K562 (cell line): ENCODE measurements around the gene EGR1. TPM values are rescaled to one million over a fixed set of nuclear protein-coding genes. Genes with fewer than 3 reads are reported as not detected.

ENCODE experiments used
- ATAC-seq: fragments of 200-7000 bp; cut with Tn5 transposase; 3 replicates; pipeline ENCODE4 v1.9.1; 2020; ENCODE audit warnings: moderate library complexity
- BruUV-seq: library from RNA; stranded (reverse); fragments of 400-500 nt; replicated peaks from 2 replicates; lab custom pipeline; 2021; lab: Mats Ljungman, UMichigan
- CTCF ChIA-PET: fragments of 300-600 bp; formaldehyde crosslinking; extraction: SDS; loops from one replicate; lab custom pipeline; 2021; ENCODE audit warnings: low intra/inter-chr PET ratio; lab: Yijun Ruan, JAX
- POLR2A ChIA-PET: fragments of 300-600, 350-650 bp; sonication (Branson Sonifier 250); formaldehyde crosslinking; extraction: SDS; loops from one replicate; lab custom pipeline; 2021; ENCODE audit warnings: antibody characterized with exemption, inconsistent platforms; lab: Yijun Ruan, JAX
- DNase-seq, 4 experiments: peaks; one replicate each; pipeline versions ENCODE4 v3.0.0 to v3.0.0-alpha.2; 2011 to 2018; ENCODE audit warnings: low spot score in 3 of 4, mixed read lengths in 3 of 4; ENCODE audit errors: extremely low read depth in 1 of 4
- FAIRE-seq: peaks from 2 replicates; lab custom pipeline; 2011; peaks lifted over from hg19 to GRCh38; lab: Jason Lieb, UNC
- H2AFZ ChIP-seq: 2 replicates; pipeline ENCODE4 v1.6.0; 2011; ENCODE audit warnings: low read depth, low read length, control low read depth, inconsistent platforms
- H3K27ac ChIP-seq: fragments of 200-600 bp; 3 replicates; pipeline ENCODE4 v1.8.0; 2011; ENCODE audit warnings: low read depth, mild to moderate bottlenecking, control low read depth, inconsistent platforms, low read length, moderate library complexity, mixed read lengths; ENCODE audit errors: extremely low read depth
- H3K27me3 ChIP-seq, 2 experiments: fragments of 300-600 bp in 1 of 2; 2 replicates in 1 of 2; 3 replicates in 1 of 2; pipeline versions ENCODE4 v1.6.0 to v1.8.0; 2011; ENCODE audit warnings: inconsistent platforms in 2 of 2, low read length in 2 of 2, mild to moderate bottlenecking in 1 of 2, mixed read lengths in 1 of 2, moderate library complexity in 1 of 2; ENCODE audit not compliant: control insufficient read depth in 2 of 2, insufficient read depth in 2 of 2
- H3K36me3 ChIP-seq: fragments of 300-600 bp; 3 replicates; pipeline ENCODE4 v1.8.0; 2011; ENCODE audit warnings: mild to moderate bottlenecking, low read length, inconsistent platforms; ENCODE audit not compliant: control insufficient read depth, insufficient read depth
- H3K4me1 ChIP-seq, 2 experiments: fragments of 200-600 bp in 1 of 2; replicated peaks in 1 of 2; 2 replicates in 1 of 2; 3 replicates in 1 of 2; pipeline versions ENCODE4 v1.5.1 to v1.8.0; 2011; ENCODE audit warnings: inconsistent platforms in 2 of 2, low read length in 2 of 2, mild to moderate bottlenecking in 1 of 2, mixed read lengths in 1 of 2, moderate library complexity in 1 of 2; ENCODE audit not compliant: control insufficient read depth in 2 of 2, insufficient read depth in 2 of 2
- H3K4me2 ChIP-seq: 2 replicates; pipeline ENCODE4 v1.6.1; 2011; ENCODE audit warnings: low read length, control low read depth, inconsistent platforms, mixed read lengths; ENCODE audit not compliant: insufficient read depth
- H3K4me3 ChIP-seq: fragments of 200-600 bp; sonication (generic), shearing (Covaris generic); 2 replicates; pipeline ENCODE4 v1.5.1; 2016; ENCODE audit warnings: control low read depth, inconsistent platforms
- H3K79me2 ChIP-seq: fragments of 200-600 bp; 3 replicates; pipeline ENCODE4 v1.8.0; 2011; ENCODE audit warnings: low read length, inconsistent platforms; ENCODE audit not compliant: control insufficient read depth, insufficient read depth
- H3K9ac ChIP-seq, 2 experiments: 2 replicates each; pipeline versions ENCODE4 v1.6.0 to v1.6.1; 2011; ENCODE audit warnings: low read depth in 2 of 2, low read length in 2 of 2, control low read depth in 1 of 2, inconsistent platforms in 1 of 2, mild to moderate bottlenecking in 1 of 2, mixed read lengths in 1 of 2; ENCODE audit not compliant: insufficient read depth in 1 of 2
- H3K9me1 ChIP-seq: one replicate; pipeline ENCODE4 v1.6.0; 2011; ENCODE audit warnings: inconsistent platforms, mild to moderate bottlenecking, low read length, moderate library complexity; ENCODE audit not compliant: control insufficient read depth, insufficient read depth
- H3K9me3 ChIP-seq: replicated peaks from 2 replicates; pipeline ENCODE4 v1.5.1; 2011; ENCODE audit warnings: low read depth, low read length, inconsistent platforms; ENCODE audit not compliant: control insufficient read depth, insufficient read depth
- H4K20me1 ChIP-seq: replicated peaks from 2 replicates; pipeline ENCODE4 v1.6.1; 2011; ENCODE audit warnings: low read length, inconsistent platforms, mixed read lengths; ENCODE audit not compliant: control insufficient read depth, insufficient read depth
- CEBPG ChIP-seq, 3 experiments: fragments of 200-800 bp in 1 of 3; sonication (Bioruptor generic) in 1 of 3; sonication (generic) in 1 of 3; formaldehyde crosslinking in 1 of 3; IDR thresholded peaks in 2 of 3; conservative IDR thresholded peaks in 1 of 3; 2 replicates each; pipeline versions ENCODE4 v1.6.1 to v1.8.0; 2016 to 2022; ENCODE audit warnings: missing compliant biosample characterization in 2 of 3, missing genetic modification characterization in 2 of 3, mild to moderate bottlenecking in 1 of 3, missing genetic modification reagents in 1 of 3
- FUS ChIP-seq: fragments of 200-400 bp; formaldehyde crosslinking; optimal IDR thresholded peaks from 2 replicates; pipeline ENCODE3; 2017; ENCODE audit warnings: low read depth, low read length
- IFI16 ChIP-seq: fragments of 250-450 bp; sonication (Bioruptor Pico); IDR thresholded peaks from 2 replicates; pipeline ENCODE4 v2.1.2; 2022; ENCODE audit warnings: mild to moderate bottlenecking, inconsistent platforms
- MTA3 ChIP-seq: fragments of 450-650 bp; formaldehyde crosslinking; IDR thresholded peaks from 2 replicates; pipeline ENCODE4 v1.6.1; 2017; ENCODE audit warnings: mild to moderate bottlenecking, borderline replicate concordance
- YY1 ChIP-seq, 3 experiments: IDR thresholded peaks; 2 replicates each; pipeline ENCODE4 v1.6.1; 2011; ENCODE audit warnings: low read length in 2 of 3, mild to moderate bottlenecking in 2 of 3, moderate library complexity in 2 of 3, borderline replicate concordance in 1 of 3, control low read depth in 1 of 3, low read depth in 1 of 3; ENCODE audit not compliant: insufficient read depth in 3 of 3, insufficient replicate concordance in 2 of 3, control insufficient read depth in 1 of 3, insufficient read length in 1 of 3; ENCODE audit errors: extremely low read depth in 1 of 3
- ZNF3 ChIP-seq: fragments of 250-450 bp; sonication (Bioruptor Pico); IDR thresholded peaks from 2 replicates; pipeline ENCODE4 v1.5.0; 2021; ENCODE audit warnings: mild to moderate bottlenecking, moderate library complexity
- ZNF695 ChIP-seq: fragments of 450-650 bp; formaldehyde crosslinking; IDR thresholded peaks from 2 replicates; pipeline ENCODE4 v1.4.0; 2020; ENCODE audit warnings: mild to moderate bottlenecking, moderate library complexity
- ZNF79 ChIP-seq: fragments of 250-450 bp; sonication (Bioruptor Pico); IDR thresholded peaks from 2 replicates; pipeline ENCODE4 v1.4.0; 2020; ENCODE audit warnings: low read depth, mild to moderate bottlenecking, moderate library complexity
- WGBS: fragments of 100-300 bp; shearing (Covaris generic); methylation state at CpG from one replicate; pipeline ENCODE4 v1.1.6; 2016; ENCODE audit warnings: low coverage, mixed read lengths; ENCODE audit not compliant: insufficient coverage; ENCODE audit errors: missing lambda C conversion rate; 5-methylcytosine and 5-hydroxymethylcytosine counted together
- in situ Hi-C: fragments of 300-500 bp; cut with MboI; formaldehyde crosslinking; loops from 4 replicates; pipeline ENCODE4 v1.15.0; 2018; ENCODE audit warnings: inconsistent platforms, mixed read lengths
- intact Hi-C: fragments of 100-400 bp; cut with micrococcal nuclease; formaldehyde crosslinking; loops from 2 replicates; pipeline ENCODE4 v1.14.2; 2022
- polyA plus RNA-seq, 8 experiments: library from polyadenylated mRNA; depleted of rRNA in 4 of 8; stranded (reverse) in 5 of 8; unstranded in 3 of 8; fragments of >200 nt; fragmentation: Nextera tagmentation in 2 of 8; fragmentation: Illumina TruSeq in 1 of 8; extraction: Ambion mirVana in 2 of 8; extraction: Trizol in 1 of 8; gene quantifications; 2 replicates each; pipeline versions ENCODE4 v1.2.1 to v1.2.3, GENCODE V29; 2011 to 2014; ENCODE audit warnings: inconsistent platforms in 1 of 8, missing spikeins in 1 of 8
- total RNA-seq, 7 experiments: library from RNA; depleted of rRNA in 6 of 7; stranded (reverse); fragments of >200 nt in 6 of 7; fragmentation: Illumina TruSeq in 2 of 7; extraction: Trizol in 2 of 7; gene quantifications; 2 replicates each; pipeline versions ENCODE4 v1.2.1 to v1.2.3, GENCODE V29; 2011 to 2021; ENCODE audit warnings: low replicate concordance in 1 of 7
- TF ChIP-seq, protein P1 (sequence below): fragments of 450-650 bp; IDR thresholded peaks from 2 replicates; pipeline ENCODE4 v1.7.1; 2018; ENCODE audit warnings: mild to moderate bottlenecking, low read depth; ENCODE audit not compliant: partially characterized antibody
- TF ChIP-seq, protein P2 (sequence below), 2 experiments: fragments of 450-650 bp in 1 of 2; sonication (generic) in 1 of 2; formaldehyde crosslinking in 1 of 2; IDR thresholded peaks in 1 of 2; conservative IDR thresholded peaks in 1 of 2; 2 replicates each; pipeline versions ENCODE4 v1.6.1 to v1.8.1; 2016 to 2023; ENCODE audit warnings: mild to moderate bottlenecking in 2 of 2, moderate library complexity in 2 of 2, inconsistent platforms in 1 of 2, missing genetic modification reagents in 1 of 2
- TF ChIP-seq, protein P3 (sequence below), 2 experiments: fragments of 450-650 bp; IDR thresholded peaks; 2 replicates each; pipeline ENCODE4 v1.6.1; 2016

EGR1 gene
- total and polyA plus RNA-seq, 9 of the 15 experiments (the other 6 are each of a cell fraction or from before 2014, with no cell fraction given), result 1.3 to 132 (median 21.5) TPM

DNA sequence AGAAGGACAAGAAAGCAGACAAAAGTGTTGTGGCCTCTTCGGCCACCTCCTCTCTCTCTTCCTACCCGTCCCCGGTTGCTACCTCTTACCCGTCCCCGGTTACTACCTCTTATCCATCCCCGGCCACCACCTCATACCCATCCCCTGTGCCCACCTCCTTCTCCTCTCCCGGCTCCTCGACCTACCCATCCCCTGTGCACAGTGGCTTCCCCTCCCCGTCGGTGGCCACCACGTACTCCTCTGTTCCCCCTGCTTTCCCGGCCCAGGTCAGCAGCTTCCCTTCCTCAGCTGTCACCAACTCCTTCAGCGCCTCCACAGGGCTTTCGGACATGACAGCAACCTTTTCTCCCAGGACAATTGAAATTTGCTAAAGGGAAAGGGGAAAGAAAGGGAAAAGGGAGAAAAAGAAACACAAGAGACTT lies 2.4 kb downstream of the EGR1 start (continued):
- TF ChIP-seq, protein P1, sequence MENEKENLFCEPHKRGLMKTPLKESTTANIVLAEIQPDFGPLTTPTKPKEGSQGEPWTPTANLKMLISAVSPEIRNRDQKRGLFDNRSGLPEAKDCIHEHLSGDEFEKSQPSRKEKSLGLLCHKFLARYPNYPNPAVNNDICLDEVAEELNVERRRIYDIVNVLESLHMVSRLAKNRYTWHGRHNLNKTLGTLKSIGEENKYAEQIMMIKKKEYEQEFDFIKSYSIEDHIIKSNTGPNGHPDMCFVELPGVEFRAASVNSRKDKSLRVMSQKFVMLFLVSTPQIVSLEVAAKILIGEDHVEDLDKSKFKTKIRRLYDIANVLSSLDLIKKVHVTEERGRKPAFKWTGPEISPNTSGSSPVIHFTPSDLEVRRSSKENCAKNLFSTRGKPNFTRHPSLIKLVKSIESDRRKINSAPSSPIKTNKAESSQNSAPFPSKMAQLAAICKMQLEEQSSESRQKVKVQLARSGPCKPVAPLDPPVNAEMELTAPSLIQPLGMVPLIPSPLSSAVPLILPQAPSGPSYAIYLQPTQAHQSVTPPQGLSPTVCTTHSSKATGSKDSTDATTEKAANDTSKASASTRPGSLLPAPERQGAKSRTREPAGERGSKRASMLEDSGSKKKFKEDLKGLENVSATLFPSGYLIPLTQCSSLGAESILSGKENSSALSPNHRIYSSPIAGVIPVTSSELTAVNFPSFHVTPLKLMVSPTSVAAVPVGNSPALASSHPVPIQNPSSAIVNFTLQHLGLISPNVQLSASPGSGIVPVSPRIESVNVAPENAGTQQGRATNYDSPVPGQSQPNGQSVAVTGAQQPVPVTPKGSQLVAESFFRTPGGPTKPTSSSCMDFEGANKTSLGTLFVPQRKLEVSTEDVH, result peak; percentile 11
- TF ChIP-seq ZNF3 (CRISPR knock-in tag), result no peak
- TF ChIP-seq YY1 (IDR thresholded peaks at IDR 0.05; ENCODE audit: borderline replicate concordance in 1 of 3, control insufficient read depth in 1 of 3, extremely low read depth in 1 of 3, insufficient read depth in 3 of 3, insufficient read length in 1 of 3, insufficient replicate concordance in 2 of 3, low read depth in 1 of 3, low read length in 2 of 3), result peak in 2 of 3 experiments; percentile 12 to 61

DNA sequence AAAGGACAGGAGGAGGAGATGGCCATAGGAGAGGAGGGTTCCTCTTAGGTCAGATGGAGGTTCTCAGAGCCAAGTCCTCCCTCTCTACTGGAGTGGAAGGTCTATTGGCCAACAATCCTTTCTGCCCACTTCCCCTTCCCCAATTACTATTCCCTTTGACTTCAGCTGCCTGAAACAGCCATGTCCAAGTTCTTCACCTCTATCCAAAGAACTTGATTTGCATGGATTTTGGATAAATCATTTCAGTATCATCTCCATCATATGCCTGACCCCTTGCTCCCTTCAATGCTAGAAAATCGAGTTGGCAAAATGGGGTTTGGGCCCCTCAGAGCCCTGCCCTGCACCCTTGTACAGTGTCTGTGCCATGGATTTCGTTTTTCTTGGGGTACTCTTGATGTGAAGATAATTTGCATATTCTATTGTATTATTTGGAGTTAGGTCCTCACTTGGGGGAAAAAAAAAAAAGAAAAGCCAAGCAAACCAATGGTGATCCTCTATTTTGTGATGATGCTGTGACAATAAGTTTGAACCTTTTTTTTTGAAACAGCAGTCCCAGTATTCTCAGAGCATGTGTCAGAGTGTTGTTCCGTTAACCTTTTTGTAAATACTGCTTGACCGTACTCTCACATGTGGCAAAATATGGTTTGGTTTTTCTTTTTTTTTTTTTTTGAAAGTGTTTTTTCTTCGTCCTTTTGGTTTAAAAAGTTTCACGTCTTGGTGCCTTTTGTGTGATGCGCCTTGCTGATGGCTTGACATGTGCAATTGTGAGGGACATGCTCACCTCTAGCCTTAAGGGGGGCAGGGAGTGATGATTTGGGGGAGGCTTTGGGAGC lies 3.1 kb downstream of the EGR1 start:
- FAIRE-seq (no peak), DNase-seq (no peak), ATAC-seq (no peak)
- no peak overlapping the region for H2AFZ ChIP-seq
- peak overlapping the region in 1 of 2 experiments; percentile 95; a peak in 1 of 4 replicates for H3K9ac ChIP-seq
- POLR2A ChIA-PET, result interaction anchor here (0.7 to 1.7 kb wide), 6 partner anchors 13 to 76 kb away, joined by 3 to 10 read pairs (median 3); no protein-coding TSS in a partner anchor
- peak overlapping the region; percentile 90 for H3K4me3 ChIP-seq
- BruUV-seq, result no TSS peak
- peaks cover 33% of the 10 kb centered on the region for H3K79me2 ChIP-seq
- no peaks in the 10 kb centered on the region for H3K27me3 ChIP-seq
- H3K4me2 ChIP-seq, result peak overlapping the region; percentile 86
- peaks cover 30% of the 10 kb centered on the region for H3K36me3 ChIP-seq
- peaks cover 20 to 42% of the 10 kb centered on the region in 2 experiments for H3K4me1 ChIP-seq
- peaks cover 22% of the 10 kb centered on the region for H3K9me1 ChIP-seq
- in situ Hi-C loops (no loop called here), intact Hi-C loops (no loop called here)
- H3K9me3 ChIP-seq, result no peaks in the 10 kb centered on the region
- WGBS, result 51% methylated on average over 7 of the region's 7 CpGs
- H3K27ac ChIP-seq, result no peak overlapping the region
- peaks cover 29% of the 10 kb centered on the region for H4K20me1 ChIP-seq
- CTCF ChIA-PET, result no interaction called here
- TF ChIP-seq, protein P2, sequence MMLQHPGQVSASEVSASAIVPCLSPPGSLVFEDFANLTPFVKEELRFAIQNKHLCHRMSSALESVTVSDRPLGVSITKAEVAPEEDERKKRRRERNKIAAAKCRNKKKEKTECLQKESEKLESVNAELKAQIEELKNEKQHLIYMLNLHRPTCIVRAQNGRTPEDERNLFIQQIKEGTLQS (IDR thresholded peaks at IDR 0.05), result no peak
- TF ChIP-seq, protein P2 (CRISPR knock-in tag; conservative IDR thresholded peaks at IDR 0.05), result 0 out of 2 replicates have a peak, but pooled peaks have one; percentile 41
- TF ChIP-seq, protein P3, sequence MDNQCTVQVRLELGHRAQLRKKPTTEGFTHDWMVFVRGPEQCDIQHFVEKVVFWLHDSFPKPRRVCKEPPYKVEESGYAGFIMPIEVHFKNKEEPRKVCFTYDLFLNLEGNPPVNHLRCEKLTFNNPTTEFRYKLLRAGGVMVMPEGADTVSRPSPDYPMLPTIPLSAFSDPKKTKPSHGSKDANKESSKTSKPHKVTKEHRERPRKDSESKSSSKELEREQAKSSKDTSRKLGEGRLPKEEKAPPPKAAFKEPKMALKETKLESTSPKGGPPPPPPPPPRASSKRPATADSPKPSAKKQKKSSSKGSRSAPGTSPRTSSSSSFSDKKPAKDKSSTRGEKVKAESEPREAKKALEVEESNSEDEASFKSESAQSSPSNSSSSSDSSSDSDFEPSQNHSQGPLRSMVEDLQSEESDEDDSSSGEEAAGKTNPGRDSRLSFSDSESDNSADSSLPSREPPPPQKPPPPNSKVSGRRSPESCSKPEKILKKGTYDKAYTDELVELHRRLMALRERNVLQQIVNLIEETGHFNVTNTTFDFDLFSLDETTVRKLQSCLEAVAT (IDR thresholded peaks at IDR 0.05), result peak; percentile 33 to 65; a peak in 1 of 4 replicates
- TF ChIP-seq MTA3 (peak; percentile 72), IFI16 (no peak), ZNF695 (CRISPR knock-in tag) (0 out of 2 replicates have a peak, but pooled peaks have one; percentile 10), CEBPG (CRISPR knock-in tag; IDR thresholded peaks at IDR 0.05) (no peak), CEBPG (tag; conservative IDR thresholded peaks at IDR 0.05 in 1 of 2, IDR thresholded peaks at IDR 0.05 in 1 of 2) (no peak), ZNF79 (CRISPR knock-in tag) (no peak), FUS (peak; percentile 99)
